HG02981 (cell line): ENCODE measurements around the gene LRRFIP1.
"Not testable (repeated sequence)": the region's sequence is repeated elsewhere in the genome, so short reads cannot be mapped to it uniquely, and the experiment has no call there.

ENCODE experiments used
- ATAC-seq: cut with Tn5 transposase; IDR thresholded peaks from one replicate; pipeline ENCODE4 v1.9.1; 2021; ENCODE audit warnings: mild to moderate bottlenecking, moderate library complexity; ENCODE audit not compliant: unreplicated experiment

LRRFIP1 gene

DNA sequence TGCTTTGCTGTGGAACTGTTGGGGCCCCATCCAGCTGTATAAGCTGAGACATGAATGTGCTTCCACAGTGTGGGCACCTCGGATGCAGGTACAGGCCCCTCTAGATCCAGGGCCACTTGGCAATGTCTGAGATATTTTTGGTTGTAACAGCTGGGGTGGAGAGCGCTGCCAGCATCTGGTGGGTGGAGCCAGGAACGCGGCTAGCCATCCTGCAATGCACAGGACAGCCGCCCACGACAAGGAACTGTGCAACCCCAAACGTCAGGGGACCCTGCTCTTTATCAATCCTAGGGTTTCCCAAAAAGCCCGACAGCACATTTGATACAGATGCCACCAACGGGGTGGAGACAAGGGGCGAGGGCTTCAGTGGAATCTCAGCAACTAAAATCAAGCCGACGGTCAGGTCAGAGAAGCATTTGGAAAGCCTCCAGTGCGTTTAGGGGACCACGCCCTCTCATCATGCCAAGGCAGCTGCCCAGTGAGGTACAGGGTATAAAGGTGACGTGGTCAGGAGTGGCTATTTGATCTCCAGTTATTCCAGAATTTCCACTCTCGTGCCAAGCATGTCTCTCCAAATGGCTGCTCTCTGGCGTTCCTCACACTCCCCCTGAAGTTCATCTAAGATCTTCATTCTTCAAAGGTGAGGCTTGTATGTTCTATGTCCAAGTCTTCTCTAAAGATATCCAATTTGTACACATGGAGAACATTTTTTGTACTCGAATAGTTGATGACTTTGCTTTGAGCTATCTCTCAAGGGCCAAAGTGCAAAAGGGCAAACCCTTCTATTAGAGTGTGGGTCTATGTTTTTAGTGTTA is 55.7 kb downstream of the LRRFIP1 start:
- no peak for ATAC-seq

- ATAC-seq: no peak
These were observed 58.0 kb downstream of the LRRFIP1 start for GRCh38 chr2:237685408-237685807.

DNA sequence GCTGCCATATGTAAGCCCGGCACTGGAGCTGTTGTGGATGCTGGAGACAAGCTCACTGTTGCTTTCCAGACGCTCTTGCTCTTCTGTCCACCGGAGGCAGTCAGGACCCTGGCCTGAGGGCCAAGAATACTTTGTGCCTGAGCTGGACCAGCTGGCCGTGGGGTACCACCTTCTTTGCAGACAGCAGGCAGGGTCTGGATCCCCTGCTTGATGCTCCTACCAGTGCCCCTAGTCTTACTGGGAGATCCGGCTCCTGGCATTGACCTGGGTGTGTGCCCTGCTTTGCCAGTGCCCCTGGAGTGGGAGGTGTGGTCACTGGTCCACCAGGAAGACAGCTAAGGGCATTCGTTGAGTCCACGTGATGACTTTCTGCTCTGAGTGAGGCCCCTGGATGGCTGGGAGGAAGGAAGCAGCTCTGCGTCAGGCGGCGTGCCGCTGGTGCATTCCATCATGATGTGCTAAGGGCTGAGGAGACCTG is 59.3 kb downstream of the LRRFIP1 start:
- ATAC-seq: no peak

DNA sequence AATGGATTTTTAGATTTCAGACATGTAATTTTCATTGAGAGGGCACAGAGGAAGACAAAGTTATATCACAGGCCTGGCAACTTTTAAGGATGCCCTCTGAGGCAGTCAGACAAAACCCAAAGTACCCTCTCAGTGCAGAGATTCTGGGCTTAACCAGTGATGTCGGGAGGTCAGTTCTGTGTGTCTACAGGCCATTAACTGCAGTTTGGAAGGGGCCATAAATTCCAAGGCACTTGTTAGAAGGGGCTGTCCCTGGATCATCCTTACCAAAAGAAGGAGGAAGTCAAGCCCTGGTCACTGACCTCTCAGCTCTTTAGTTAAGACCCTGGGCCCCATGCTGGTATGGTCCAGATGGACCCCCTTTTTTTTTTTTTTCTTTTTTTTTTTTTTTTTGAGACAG is 60.7 kb downstream of the LRRFIP1 start:
- ATAC-seq: no peak

GRCh38 chr2:237688541-237688940 is 61.2 kb downstream of the LRRFIP1 start:
- not testable (repeated sequence) for ATAC-seq

DNA sequence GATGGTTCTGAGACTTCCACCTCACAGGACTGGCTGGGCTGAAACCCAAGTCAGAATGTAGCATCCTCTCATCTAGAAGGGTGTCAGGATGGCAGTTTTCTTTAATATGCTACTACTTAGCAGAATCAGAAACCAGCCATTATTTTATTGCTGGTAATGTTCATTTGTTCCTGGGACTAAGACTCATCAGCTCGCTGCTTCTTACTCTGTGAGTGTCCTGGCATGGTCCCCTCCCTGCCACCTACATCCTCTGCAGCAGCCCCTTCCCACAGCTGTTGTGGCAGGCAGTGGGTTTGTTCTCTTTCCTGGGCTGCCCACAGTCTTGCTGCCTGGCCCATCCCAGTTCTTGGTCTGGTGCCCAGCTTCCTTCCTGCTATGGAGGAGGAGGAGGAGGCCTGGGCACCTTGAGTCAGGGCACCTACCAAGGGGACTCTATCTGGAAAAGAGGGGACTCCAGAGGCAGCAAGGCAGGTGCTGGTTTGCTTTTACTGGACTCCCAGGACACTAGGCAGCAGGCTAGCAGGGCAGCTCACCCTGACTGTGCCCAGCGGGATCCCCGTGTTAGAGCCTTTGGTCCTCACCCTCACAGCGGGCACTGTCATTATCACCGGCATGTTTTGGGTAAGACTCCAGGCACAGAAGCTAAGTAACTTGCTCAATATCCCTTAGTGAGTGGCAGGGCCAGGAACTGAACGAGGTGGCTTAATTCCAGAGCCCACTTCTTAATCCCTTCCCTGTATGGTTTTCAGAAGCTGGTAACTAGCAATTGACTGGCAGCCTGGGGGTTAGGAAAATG is 62.1 kb downstream of the LRRFIP1 start:
- no peak for ATAC-seq

- peak; percentile 32 for ATAC-seq
These were observed 63.9 kb downstream of the LRRFIP1 start for GRCh38 chr2:237691029-237691907.

DNA sequence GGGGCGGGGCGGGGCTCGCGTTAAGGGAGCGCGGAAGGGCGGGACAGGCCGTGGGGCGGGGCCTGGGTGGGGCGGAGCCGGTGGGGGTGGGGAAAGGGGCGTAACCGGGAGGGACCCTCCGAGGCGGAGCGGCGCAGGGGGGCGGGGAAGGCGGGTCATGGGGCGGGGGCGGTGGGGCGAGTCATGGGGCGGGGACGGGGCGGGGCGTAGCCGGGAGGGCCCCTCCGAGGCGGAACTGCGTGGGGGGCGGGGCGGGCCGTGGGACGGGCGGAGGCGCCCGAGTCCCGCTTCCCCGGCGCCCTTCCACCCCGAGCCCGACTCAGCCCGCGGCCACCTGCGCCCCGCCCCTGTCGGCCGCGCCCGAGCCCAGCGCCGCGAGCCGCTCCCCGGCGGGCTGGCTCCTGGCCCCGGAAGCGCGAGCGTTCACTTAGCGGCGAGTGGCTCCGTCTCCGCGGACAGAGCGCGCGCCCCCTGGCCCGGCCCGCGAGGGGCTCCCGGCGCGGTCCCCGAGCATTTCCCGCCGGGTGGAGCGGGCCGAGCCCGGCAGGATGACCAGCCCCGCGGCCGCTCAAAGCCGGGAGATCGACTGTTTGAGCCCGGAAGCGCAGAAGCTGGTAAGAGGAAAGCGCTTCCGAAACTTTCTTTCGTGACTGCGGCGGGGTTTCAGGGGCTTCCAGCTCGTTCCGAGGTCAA is 64.7 kb downstream of the LRRFIP1 start:
- ATAC-seq: peak; percentile 46

DNA sequence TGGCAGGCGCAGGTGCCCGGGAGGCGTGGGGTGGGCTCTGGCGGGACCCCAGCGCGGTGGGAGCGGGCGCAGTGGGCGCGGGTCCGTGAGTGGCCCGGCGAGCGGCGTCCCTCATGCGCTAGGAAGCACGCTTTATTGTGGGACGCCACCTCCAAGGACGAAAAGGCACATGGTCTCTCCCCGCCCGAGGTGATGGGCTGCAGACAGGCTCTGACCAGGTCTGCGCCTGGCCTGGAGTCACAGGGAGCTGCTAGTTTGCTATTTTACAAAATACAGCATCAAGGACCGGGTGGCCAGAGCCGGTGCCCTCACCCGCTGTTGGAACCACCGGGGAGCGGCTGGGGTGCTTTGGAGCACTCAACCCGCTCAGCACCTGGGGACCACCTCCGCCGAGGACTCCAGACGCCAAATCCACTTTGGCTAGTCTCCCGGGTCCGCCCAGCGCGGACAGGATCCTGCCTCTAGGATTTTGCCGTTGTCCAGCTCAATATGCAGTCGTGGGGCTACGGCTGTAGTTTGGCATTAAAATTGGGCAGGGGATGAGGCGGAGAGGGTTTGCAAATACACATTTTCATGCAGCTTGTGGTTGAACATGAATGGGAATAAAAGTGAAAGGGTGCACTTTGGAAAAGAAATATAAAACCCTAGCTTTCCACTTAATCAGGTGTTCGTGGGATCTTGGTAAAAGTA is 65.4 kb downstream of the LRRFIP1 start:
- peak; percentile 0 for ATAC-seq

GRCh38 chr2:237693291-237693994 is 66.1 kb downstream of the LRRFIP1 start:
- ATAC-seq: no peak

- no peak for ATAC-seq
These were observed 67.2 kb downstream of the LRRFIP1 start for GRCh38 chr2:237694415-237695194.

- no peak for ATAC-seq
These were observed 67.9 kb downstream of the LRRFIP1 start for GRCh38 chr2:237695201-237695780.

- ATAC-seq: peak; percentile 24
These were observed 69.1 kb downstream of the LRRFIP1 start for GRCh38 chr2:237696461-237696860.

- no peak for ATAC-seq
These were observed 70.4 kb downstream of the LRRFIP1 start for GRCh38 chr2:237697586-237698357.

DNA sequence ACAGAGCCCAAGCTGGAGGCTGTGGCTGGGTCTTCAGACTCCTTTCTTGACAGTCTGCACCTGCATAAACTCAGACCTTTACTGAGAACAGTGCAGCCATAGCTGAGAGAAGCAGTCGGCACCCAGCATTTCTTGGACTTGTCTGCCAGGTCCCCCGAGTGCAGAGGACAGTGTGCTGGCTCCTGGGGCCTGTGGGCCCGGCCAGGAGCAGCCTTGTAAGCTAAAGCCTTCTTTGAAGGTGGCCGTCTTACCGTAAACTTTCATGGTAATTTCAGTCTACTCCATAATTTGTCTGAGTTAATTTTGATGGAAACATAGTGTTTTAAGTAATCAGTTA is 70.9 kb downstream of the LRRFIP1 start:
- no peak for ATAC-seq

- no peak for ATAC-seq
These were observed 72.6 kb downstream of the LRRFIP1 start for GRCh38 chr2:237699870-237700511.

GRCh38 chr2:237700512-237701032 is 73.2 kb downstream of the LRRFIP1 start:
- ATAC-seq: peak; percentile 27
